ENCODE data around the gene DOCK4.

The DOCK4 gene

GRCh38 chr7:112079122-112079521 is 127.1 kb downstream of the DOCK4 start:
- H3K4me1 Mint-ChIP-seq, result peaks cover 20% of the 10 kb centered on the region
- H3K4me3 Mint-ChIP-seq, result no peak overlapping the region
- H3K27me3 Mint-ChIP-seq (ENCODE audit: low read depth, poor library complexity), result no peaks in the 10 kb centered on the region
- no peak for TF ChIP-seq CTCF (IDR thresholded peaks at IDR 0.05)
- H3K9me3 Mint-ChIP-seq, result peaks cover 10% of the 10 kb centered on the region
- no peak for DNase-seq
- H3K27ac Mint-ChIP-seq, result no peak overlapping the region
- peaks cover 10% of the 10 kb centered on the region for H3K36me3 Mint-ChIP-seq (ENCODE audit: low read depth)

GRCh38 chr7:112076324-112076723 is 129.9 kb downstream of the DOCK4 start:
- TF ChIP-seq CTCF (IDR thresholded peaks at IDR 0.05), result no peak
- Mint-ChIP-seq H3K9me3 (peaks cover 14% of the 10 kb centered on the region), H3K4me1 (peaks cover 10% of the 10 kb centered on the region), H3K27ac (no peak overlapping the region), H3K4me3 (no peak overlapping the region), H3K36me3 (ENCODE audit: low read depth) (peaks cover 10% of the 10 kb centered on the region), H3K27me3 (ENCODE audit: low read depth, poor library complexity) (no peaks in the 10 kb centered on the region)
- no peak for DNase-seq

GRCh38 chr7:112074464-112074863 is 131.7 kb downstream of the DOCK4 start:
- no peak for DNase-seq
- peaks cover 14% of the 10 kb centered on the region for H3K9me3 Mint-ChIP-seq
- H3K27me3 Mint-ChIP-seq (ENCODE audit: low read depth, poor library complexity), result no peaks in the 10 kb centered on the region
- H3K27ac Mint-ChIP-seq, result no peak overlapping the region
- H3K36me3 Mint-ChIP-seq (ENCODE audit: low read depth), result peaks cover 10% of the 10 kb centered on the region
- H3K4me3 Mint-ChIP-seq, result no peak overlapping the region
- TF ChIP-seq CTCF (IDR thresholded peaks at IDR 0.05), result no peak
- peaks cover 9% of the 10 kb centered on the region for H3K4me1 Mint-ChIP-seq

- Mint-ChIP-seq H3K36me3 (ENCODE audit: low read depth) (peaks cover 10% of the 10 kb centered on the region), H3K27me3 (ENCODE audit: low read depth, poor library complexity) (no peaks in the 10 kb centered on the region), H3K27ac (no peak overlapping the region), H3K4me3 (no peak overlapping the region), H3K9me3 (peaks cover 14% of the 10 kb centered on the region), H3K4me1 (peaks cover 11% of the 10 kb centered on the region)
- no peak for TF ChIP-seq CTCF (IDR thresholded peaks at IDR 0.05)
- DNase-seq, result no peak
These were observed 132.7 kb downstream of the DOCK4 start for GRCh38 chr7:112073530-112073929.

GRCh38 chr7:112072541-112073245 is 133.5 kb downstream of the DOCK4 start:
- H3K4me3 Mint-ChIP-seq, result no peak overlapping the region

More at GRCh38 chr7:112072541-112073245, 133.5 kb downstream of the DOCK4 start:
- Mint-ChIP-seq H3K4me1 (peaks cover 17% of the 10 kb centered on the region), H3K9me3 (peaks cover 14% of the 10 kb centered on the region), H3K27me3 (ENCODE audit: low read depth, poor library complexity) (no peaks in the 10 kb centered on the region), H3K36me3 (ENCODE audit: low read depth) (peaks cover 10% of the 10 kb centered on the region), H3K27ac (no peak overlapping the region)
- TF ChIP-seq CTCF (IDR thresholded peaks at IDR 0.05), result no peak
- no peak for DNase-seq
